ENCODE measurements around the gene CST1. TPM values are rescaled to one million over a fixed set of nuclear protein-coding genes. Genes with fewer than 3 reads are reported as not detected.
A peak's percentile ranks its signal among the peaks of the same experiment; 100 is the strongest.
"Not testable (repeated sequence)": the region's sequence is repeated elsewhere in the genome, so short reads cannot be mapped to it uniquely, and the experiment has no call there.

Gene CST1
- total and polyA plus RNA-seq, 4 experiments from 2014 or later: not detected

GRCh38 chr20:23754731-23755130, 4.0 kb upstream of the CST1 start:
- H3K36me3 ChIP-seq (ENCODE audit: insufficient read depth, low read length): no peaks in the 10 kb centered on the region
- Mint-ChIP-seq H3K9me3 (no peaks in the 10 kb centered on the region), H3K27ac (no peak overlapping the region), H3K4me1 (no peaks in the 10 kb centered on the region), H3K27me3 (peaks cover 1 to 2% of the 10 kb centered on the region in 2 donors), H3K4me3 (no peak overlapping the region), H3K36me3 (no peaks in the 10 kb centered on the region)
- DNase-seq: no peak
- no peak overlapping the region for H3K27ac ChIP-seq (ENCODE audit: low read depth, low read length)
- intact Hi-C loops (cut with micrococcal nuclease): no loop called here
- H3K4me3 ChIP-seq (ENCODE audit: low read length in 2 of 2): no peak overlapping the region
- H3K4me1 ChIP-seq (ENCODE audit: insufficient read depth, low read length): no peaks in the 10 kb centered on the region
- CTCF ChIA-PET (ENCODE audit: partially characterized antibody): no interaction called here
- no peaks in the 10 kb centered on the region for H3K27me3 ChIP-seq (ENCODE audit: insufficient read depth, low read length)
- POLR2A ChIA-PET (ENCODE audit: partially characterized antibody): no interaction called here
- H3K9me3 ChIP-seq (ENCODE audit: control insufficient read depth in 1 of 2, low read length in 2 of 2): no peaks in the 10 kb centered on the region

GRCh38 chr20:23753589-23753988, 2.9 kb upstream of the CST1 start:
- H3K9me3 ChIP-seq (ENCODE audit: control insufficient read depth in 1 of 2, low read length in 2 of 2): no peaks in the 10 kb centered on the region
- H3K4me1 ChIP-seq (ENCODE audit: insufficient read depth, low read length): no peaks in the 10 kb centered on the region
- Mint-ChIP-seq H3K9me3 (no peaks in the 10 kb centered on the region), H3K36me3 (no peaks in the 10 kb centered on the region), H3K4me3 (no peak overlapping the region), H3K27me3 (peaks cover 4% of the 10 kb centered on the region in 2 donors), H3K4me1 (no peaks in the 10 kb centered on the region), H3K27ac (no peak overlapping the region)
- intact Hi-C loops (cut with micrococcal nuclease): no loop called here
- CTCF ChIA-PET (ENCODE audit: partially characterized antibody): no interaction called here
- DNase-seq: no peak
- no peaks in the 10 kb centered on the region for H3K36me3 ChIP-seq (ENCODE audit: insufficient read depth, low read length)
- H3K27ac ChIP-seq (ENCODE audit: low read depth, low read length): no peak overlapping the region
- no peaks in the 10 kb centered on the region for H3K27me3 ChIP-seq (ENCODE audit: insufficient read depth, low read length)
- POLR2A ChIA-PET (ENCODE audit: partially characterized antibody): no interaction called here
- no peak overlapping the region for H3K4me3 ChIP-seq (ENCODE audit: low read length in 2 of 2)

- intact Hi-C loops (cut with micrococcal nuclease): no loop called here
- no peaks in the 10 kb centered on the region for H3K36me3 ChIP-seq (ENCODE audit: insufficient read depth, low read length)
- Mint-ChIP-seq H3K4me3 (no peak overlapping the region), H3K27me3 (peaks cover 4 to 6% of the 10 kb centered on the region in 2 donors), H3K36me3 (no peaks in the 10 kb centered on the region), H3K27ac (no peak overlapping the region), H3K4me1 (no peaks in the 10 kb centered on the region), H3K9me3 (no peaks in the 10 kb centered on the region)
- H3K4me3 ChIP-seq (ENCODE audit: low read length in 2 of 2): no peak overlapping the region
- H3K27ac ChIP-seq (ENCODE audit: low read depth, low read length): no peak overlapping the region
- H3K27me3 ChIP-seq (ENCODE audit: insufficient read depth, low read length): no peaks in the 10 kb centered on the region
- no peaks in the 10 kb centered on the region for H3K4me1 ChIP-seq (ENCODE audit: insufficient read depth, low read length)
- ChIA-PET CTCF (ENCODE audit: partially characterized antibody) (no interaction called here), POLR2A (ENCODE audit: partially characterized antibody) (no interaction called here)
- DNase-seq: no peak
- H3K9me3 ChIP-seq (ENCODE audit: control insufficient read depth in 1 of 2, low read length in 2 of 2): no peaks in the 10 kb centered on the region
Measured at GRCh38 chr20:23753194-23753548, 2.4 kb upstream of the CST1 start.

- no peaks in the 10 kb centered on the region for H3K36me3 ChIP-seq (ENCODE audit: insufficient read depth, low read length)
Measured at GRCh38 chr20:23752481-23753193, 1.9 kb upstream of the CST1 start.

GRCh38 chr20:23752019-23752418, 1.3 kb upstream of the CST1 start:
- H3K9me3 Mint-ChIP-seq: no peaks in the 10 kb centered on the region
- Histone ChIP-seq H3K4me1 (ENCODE audit: insufficient read depth, low read length) (no peaks in the 10 kb centered on the region), H3K4me3 (ENCODE audit: low read length in 2 of 2) (no peak overlapping the region), H3K36me3 (ENCODE audit: insufficient read depth, low read length) (no peaks in the 10 kb centered on the region), H3K27ac (ENCODE audit: low read depth, low read length) (no peak overlapping the region), H3K9me3 (ENCODE audit: control insufficient read depth in 1 of 2, low read length in 2 of 2) (no peaks in the 10 kb centered on the region), H3K27me3 (ENCODE audit: insufficient read depth, low read length) (no peaks in the 10 kb centered on the region)
- H3K36me3 Mint-ChIP-seq: no peaks in the 10 kb centered on the region
- intact Hi-C loops (cut with micrococcal nuclease): no loop called here
- H3K27ac Mint-ChIP-seq: no peak overlapping the region
- no peaks in the 10 kb centered on the region for H3K4me1 Mint-ChIP-seq
- no peak overlapping the region for H3K4me3 Mint-ChIP-seq
- H3K27me3 Mint-ChIP-seq: peaks cover 4 to 6% of the 10 kb centered on the region in 2 donors
- no peak for DNase-seq
- CTCF ChIA-PET (ENCODE audit: partially characterized antibody): no interaction called here
- POLR2A ChIA-PET (ENCODE audit: partially characterized antibody): no interaction called here

More at GRCh38 chr20:23752481-23753193, 1.9 kb upstream of the CST1 start:
- Histone ChIP-seq H3K27ac (ENCODE audit: low read depth, low read length) (no peak overlapping the region), H3K27me3 (ENCODE audit: insufficient read depth, low read length) (no peaks in the 10 kb centered on the region), H3K9me3 (ENCODE audit: control insufficient read depth in 1 of 2, low read length in 2 of 2) (no peaks in the 10 kb centered on the region), H3K4me3 (ENCODE audit: low read length in 2 of 2) (no peak overlapping the region), H3K4me1 (ENCODE audit: insufficient read depth, low read length) (no peaks in the 10 kb centered on the region)
- Mint-ChIP-seq H3K36me3 (no peaks in the 10 kb centered on the region), H3K9me3 (no peaks in the 10 kb centered on the region), H3K27ac (no peak overlapping the region), H3K4me1 (no peaks in the 10 kb centered on the region), H3K4me3 (no peak overlapping the region), H3K27me3 (peaks cover 4 to 6% of the 10 kb centered on the region in 2 donors)
- CTCF ChIA-PET (ENCODE audit: partially characterized antibody): no interaction called here
- no peak for DNase-seq
- intact Hi-C loops (cut with micrococcal nuclease): no loop called here
- POLR2A ChIA-PET (ENCODE audit: partially characterized antibody): no interaction called here

- POLR2A ChIA-PET (ENCODE audit: partially characterized antibody): no interaction called here
- no peak overlapping the region for H3K4me3 Mint-ChIP-seq
Measured at GRCh38 chr20:23749746-23750145, 989 bp downstream of the CST1 start.

GRCh38 chr20:23748975-23749374, 1.8 kb downstream of the CST1 start:
- CTCF ChIA-PET (ENCODE audit: partially characterized antibody); DNase-seq; intact Hi-C loops (cut with micrococcal nuclease): not testable (repeated sequence)

More at GRCh38 chr20:23749746-23750145, 989 bp downstream of the CST1 start:
- CTCF ChIA-PET (ENCODE audit: partially characterized antibody): no interaction called here
- no peak for DNase-seq
- Mint-ChIP-seq H3K4me1 (no peaks in the 10 kb centered on the region), H3K36me3 (no peaks in the 10 kb centered on the region), H3K27me3 (peaks cover 4 to 6% of the 10 kb centered on the region in 2 donors), H3K27ac (no peak overlapping the region), H3K9me3 (no peaks in the 10 kb centered on the region)
- no peaks in the 10 kb centered on the region for H3K36me3 ChIP-seq (ENCODE audit: insufficient read depth, low read length)
- no peak overlapping the region for H3K27ac ChIP-seq (ENCODE audit: low read depth, low read length)
- no peaks in the 10 kb centered on the region for H3K9me3 ChIP-seq (ENCODE audit: control insufficient read depth in 1 of 2, low read length in 2 of 2)
- no peak overlapping the region for H3K4me3 ChIP-seq (ENCODE audit: low read length in 2 of 2)
- no peaks in the 10 kb centered on the region for H3K27me3 ChIP-seq (ENCODE audit: insufficient read depth, low read length)
- no peaks in the 10 kb centered on the region for H3K4me1 ChIP-seq (ENCODE audit: insufficient read depth, low read length)
- intact Hi-C loops (cut with micrococcal nuclease): no loop called here

GRCh38 chr20:23747551-23747950, 3.2 kb downstream of the CST1 start:
- H3K4me3 ChIP-seq (ENCODE audit: low read length in 2 of 2); CTCF ChIA-PET (ENCODE audit: partially characterized antibody); H3K4me1 Mint-ChIP-seq; H3K27me3 ChIP-seq (ENCODE audit: insufficient read depth, low read length); H3K36me3 Mint-ChIP-seq; POLR2A ChIA-PET (ENCODE audit: partially characterized antibody); intact Hi-C loops (cut with micrococcal nuclease); H3K27ac ChIP-seq (ENCODE audit: low read depth, low read length); H3K36me3 ChIP-seq (ENCODE audit: insufficient read depth, low read length); H3K27me3 Mint-ChIP-seq; H3K9me3 ChIP-seq (ENCODE audit: control insufficient read depth in 1 of 2, low read length in 2 of 2); DNase-seq; H3K27ac Mint-ChIP-seq; H3K4me3 Mint-ChIP-seq; H3K9me3 Mint-ChIP-seq; H3K4me1 ChIP-seq (ENCODE audit: insufficient read depth, low read length): not testable (repeated sequence)

More at GRCh38 chr20:23748975-23749374, 1.8 kb downstream of the CST1 start:
- H3K4me1 ChIP-seq (ENCODE audit: insufficient read depth, low read length); H3K4me1 Mint-ChIP-seq; H3K36me3 Mint-ChIP-seq; H3K27ac ChIP-seq (ENCODE audit: low read depth, low read length); H3K27me3 Mint-ChIP-seq; H3K27ac Mint-ChIP-seq; POLR2A ChIA-PET (ENCODE audit: partially characterized antibody); H3K27me3 ChIP-seq (ENCODE audit: insufficient read depth, low read length); H3K4me3 ChIP-seq (ENCODE audit: low read length in 2 of 2); H3K36me3 ChIP-seq (ENCODE audit: insufficient read depth, low read length); H3K9me3 Mint-ChIP-seq; H3K9me3 ChIP-seq (ENCODE audit: control insufficient read depth in 1 of 2, low read length in 2 of 2): not testable (repeated sequence)
- peak overlapping the region in 1 of 8 donors; percentile 33 for H3K4me3 Mint-ChIP-seq
